TTC549 (cell line): Measurements from ENCODE around the gene DBP.
"Not testable (repeated sequence)": the region's sequence is repeated elsewhere in the genome, so short reads cannot be mapped to it uniquely, and the experiment has no call there.

ENCODE experiments used
- FAIRE-seq: peaks from 2 replicates; lab custom pipeline; 2012; peaks lifted over from hg19 to GRCh38; lab: Jason Lieb, UNC

DBP gene

GRCh38 chr19:48665786-48666185 is 28.6 kb upstream of the DBP start:
- no peak for FAIRE-seq

- no peak for FAIRE-seq
Measured at GRCh38 chr19:48664476-48664875, 27.3 kb upstream of the DBP start.

- FAIRE-seq = no peak
Measured at GRCh38 chr19:48663667-48664066, 26.5 kb upstream of the DBP start.

GRCh38 chr19:48661711-48662090 is 24.5 kb upstream of the DBP start:
- no peak for FAIRE-seq

- FAIRE-seq = peak; percentile 99
Measured at GRCh38 chr19:48660852-48661710, 23.9 kb upstream of the DBP start.

GRCh38 chr19:48659768-48660167 is 22.6 kb upstream of the DBP start:
- no peak for FAIRE-seq

- FAIRE-seq = no peak
Measured at GRCh38 chr19:48658483-48658882, 21.3 kb upstream of the DBP start.

- not testable (repeated sequence) for FAIRE-seq
Measured at GRCh38 chr19:48657828-48658227, 20.6 kb upstream of the DBP start.

GRCh38 chr19:48656840-48657474 is 19.8 kb upstream of the DBP start:
- FAIRE-seq = no peak

- no peak for FAIRE-seq
Measured at GRCh38 chr19:48654299-48655059, 17.3 kb upstream of the DBP start.

- FAIRE-seq = no peak
Measured at GRCh38 chr19:48651683-48652048, 14.5 kb upstream of the DBP start.

GRCh38 chr19:48650974-48651682 is 13.9 kb upstream of the DBP start:
- FAIRE-seq = no peak

GRCh38 chr19:48648134-48648533 is 11.0 kb upstream of the DBP start:
- no peak for FAIRE-seq

GRCh38 chr19:48646722-48647216 is 9.6 kb upstream of the DBP start:
- no peak for FAIRE-seq

GRCh38 chr19:48646001-48646721 is 9.0 kb upstream of the DBP start, which contains the start of gene CA11:
Gene CA11 (minus strand): TSS chr19:48646187. CDS start chr19:48645632, 555 bp downstream.
- no peak for FAIRE-seq

- no peak for FAIRE-seq
Measured at GRCh38 chr19:48645620-48646000, 8.4 kb upstream of the DBP start.

GRCh38 chr19:48644839-48645619 is 7.8 kb upstream of the DBP start:
- FAIRE-seq = peak; percentile 15

- FAIRE-seq = no peak
Measured at GRCh38 chr19:48644355-48644754, 7.2 kb upstream of the DBP start.

GRCh38 chr19:48642862-48643261 is 5.7 kb upstream of the DBP start:
- no peak for FAIRE-seq

GRCh38 chr19:48641850-48642249 is 4.7 kb upstream of the DBP start:
- FAIRE-seq = no peak
